Measurements from ENCODE around the gene SUV39H1. TPM values are rescaled to one million over a fixed set of nuclear protein-coding genes. Genes with fewer than 3 reads are reported as not detected.

The SUV39H1 gene
- polyA plus RNA-seq, 1 donor: 3.6 TPM

Other genes starting within 250 kb of the SUV39H1 start
- 4.9 TPM for gene SLC38A5, start 226.5 kb upstream of the SUV39H1 start, polyA plus RNA-seq (ENCODE audit: insufficient read length)
- gene FTSJ1, start 220.5 kb upstream of the SUV39H1 start, polyA plus RNA-seq (ENCODE audit: insufficient read length): 22.2 TPM
- 3.3 TPM for gene PORCN, start 187.7 kb upstream of the SUV39H1 start, polyA plus RNA-seq (ENCODE audit: insufficient read length)
- 18.7 TPM for gene EBP, start 174.9 kb upstream of the SUV39H1 start, polyA plus RNA-seq (ENCODE audit: insufficient read length)
- gene TBC1D25, start 157.0 kb upstream of the SUV39H1 start, polyA plus RNA-seq (ENCODE audit: insufficient read length): 8.7 TPM
- gene RBM3, start 122.2 kb upstream of the SUV39H1 start, polyA plus RNA-seq (ENCODE audit: insufficient read length): 305 TPM
- gene WDR13, start 99.2 kb upstream of the SUV39H1 start, polyA plus RNA-seq (ENCODE audit: insufficient read length): 86.3 TPM
- 2.7 TPM for gene WAS, start 12.9 kb upstream of the SUV39H1 start, polyA plus RNA-seq (ENCODE audit: insufficient read length)
- not detected for gene GLOD5, start 65.0 kb downstream of the SUV39H1 start, polyA plus RNA-seq (ENCODE audit: insufficient read length)
- gene GATA1, start 89.9 kb downstream of the SUV39H1 start, polyA plus RNA-seq (ENCODE audit: insufficient read length): 0.22 TPM
- gene HDAC6, start 105.3 kb downstream of the SUV39H1 start, polyA plus RNA-seq (ENCODE audit: insufficient read length): 94.3 TPM
- gene ERAS, start 129.8 kb downstream of the SUV39H1 start, polyA plus RNA-seq (ENCODE audit: insufficient read length): 0.16 TPM
- gene PCSK1N, start 138.9 kb downstream of the SUV39H1 start, polyA plus RNA-seq (ENCODE audit: insufficient read length): not detected
- gene TIMM17B, start 201.0 kb downstream of the SUV39H1 start, polyA plus RNA-seq (ENCODE audit: insufficient read length): 37.2 TPM
- 64.5 TPM for gene PQBP1, start 201.2 kb downstream of the SUV39H1 start, polyA plus RNA-seq (ENCODE audit: insufficient read length)
- gene SLC35A2, start 214.9 kb downstream of the SUV39H1 start, polyA plus RNA-seq (ENCODE audit: insufficient read length): 15.0 TPM
- 2.1 TPM for gene PIM2, start 222.3 kb downstream of the SUV39H1 start, polyA plus RNA-seq (ENCODE audit: insufficient read length)

Data from forelimb muscle (tissue), 1 donor.